ENCODE data around the gene KLF11.

Gene KLF11

DNA sequence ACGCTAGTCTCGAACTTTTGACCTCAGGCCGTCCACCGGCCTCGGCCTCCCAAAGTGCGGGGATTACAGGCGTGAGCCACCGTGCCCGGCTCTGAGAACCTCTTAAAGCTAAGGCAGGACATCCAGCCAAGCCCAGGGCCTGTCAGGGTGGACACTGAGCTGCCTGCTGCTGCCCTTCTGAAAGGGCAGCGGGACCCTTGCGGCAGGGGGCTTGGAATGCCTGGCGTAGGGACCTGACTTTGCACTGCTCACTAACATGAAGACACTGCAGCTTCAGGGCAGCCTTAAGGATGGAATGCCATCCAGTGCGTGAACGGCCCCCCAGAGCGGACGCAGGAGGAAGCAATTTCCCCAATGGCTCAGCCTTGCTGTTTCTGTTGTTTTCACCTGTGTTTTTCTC, 27.8 kb downstream of the KLF11 start:
- no peak for DNase-seq

DNA sequence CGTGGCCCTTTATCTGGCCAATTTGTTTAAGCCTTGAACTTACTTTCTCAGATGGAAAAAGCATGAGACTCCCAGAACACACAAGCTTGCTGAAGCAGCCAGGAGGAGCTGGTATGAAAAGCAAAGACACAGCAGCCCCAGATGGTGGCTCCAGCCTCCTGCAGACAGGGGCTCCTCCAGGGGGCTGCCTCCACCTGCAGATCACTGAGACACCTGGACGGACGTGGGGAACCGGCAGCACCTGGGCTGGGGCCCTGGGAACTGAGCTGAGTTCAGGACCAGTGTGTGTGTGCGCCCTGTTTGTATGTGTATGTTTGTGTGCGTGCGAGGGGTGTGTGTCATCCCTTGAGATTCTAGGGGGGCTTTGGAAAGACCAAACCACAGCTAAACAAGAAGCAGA, 28.2 kb downstream of the KLF11 start:
- no peak for DNase-seq

DNA sequence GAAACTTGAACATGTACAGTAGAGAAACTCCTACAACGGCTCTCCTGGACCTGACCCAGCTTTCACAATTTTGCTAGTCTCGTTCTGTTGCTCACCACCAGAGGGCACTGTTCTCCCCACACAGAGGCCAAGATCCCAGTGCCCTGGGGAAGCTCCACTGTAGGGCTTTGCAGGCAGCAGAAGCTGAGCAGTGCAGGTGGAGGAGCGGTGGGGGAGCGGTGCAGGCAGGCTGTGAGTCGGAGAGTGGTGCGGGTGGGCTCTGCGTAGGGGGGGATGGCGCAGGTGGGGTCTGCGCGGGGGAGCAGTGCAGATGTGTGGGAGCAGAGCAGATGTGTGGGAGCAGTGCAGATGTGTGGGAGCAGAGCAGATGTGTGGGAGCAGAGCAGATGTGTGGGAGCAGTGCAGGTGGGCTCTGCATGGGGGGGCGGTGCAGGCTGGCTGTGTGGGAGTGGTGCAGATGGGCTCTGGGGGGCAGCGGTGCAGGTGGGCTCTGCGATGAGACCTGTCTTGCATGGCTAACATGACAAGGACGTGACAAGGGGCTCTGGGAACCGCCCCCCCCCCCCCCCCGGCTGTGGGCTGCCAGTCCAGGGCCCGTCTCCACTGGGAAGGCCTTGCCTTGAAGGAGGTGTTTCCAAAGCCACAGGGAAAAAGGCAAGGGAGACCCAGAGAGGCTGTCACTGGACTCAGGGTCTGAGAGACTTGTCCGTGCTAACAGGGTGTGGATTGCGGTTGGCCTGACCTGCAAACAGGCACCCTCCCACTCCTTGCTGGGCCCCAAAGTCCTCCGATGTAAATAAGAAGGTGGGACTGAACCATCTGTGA, 29.5 kb downstream of the KLF11 start:
- DNase-seq, result peak; percentile 72 to 73

DNA sequence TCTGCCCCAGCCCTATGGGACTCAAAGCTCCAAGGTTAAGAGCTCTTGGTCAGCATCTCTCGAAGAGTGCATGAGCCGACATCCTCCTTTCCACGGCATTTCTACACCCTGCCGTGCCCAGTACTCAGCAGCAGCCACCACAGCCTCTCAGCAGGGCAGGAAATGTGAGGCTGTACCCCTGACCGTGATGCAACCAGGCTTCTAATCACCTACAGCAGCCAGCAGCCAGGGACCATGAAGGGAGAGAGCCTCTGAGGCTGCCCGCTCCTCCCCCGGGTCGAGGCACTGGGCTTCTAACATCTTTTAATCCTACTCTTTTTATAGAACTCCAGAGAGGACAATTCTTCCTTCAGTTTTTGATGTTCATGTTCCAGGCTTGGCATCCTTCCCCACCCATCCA, 30.4 kb downstream of the KLF11 start:
- DNase-seq, result no peak

DNA sequence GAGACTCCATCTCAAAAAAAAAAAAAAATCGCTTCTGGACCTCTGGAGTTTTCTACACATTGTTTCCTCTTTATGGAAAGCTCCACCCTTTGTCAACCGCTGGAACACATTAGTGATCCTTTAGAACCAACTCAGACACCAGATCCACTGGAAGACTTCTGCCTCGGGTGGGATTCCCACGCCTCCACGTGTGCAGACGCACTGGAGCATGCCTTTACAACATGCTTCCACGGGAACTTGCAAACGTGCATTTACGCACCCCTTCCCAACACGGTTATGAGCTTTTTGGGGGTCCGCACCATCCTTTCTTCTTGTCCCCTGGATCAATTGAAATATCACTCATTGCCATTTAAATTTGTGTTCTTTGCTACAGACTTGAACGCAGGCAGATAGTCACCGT, 31.8 kb downstream of the KLF11 start:
- no peak for DNase-seq

DNA sequence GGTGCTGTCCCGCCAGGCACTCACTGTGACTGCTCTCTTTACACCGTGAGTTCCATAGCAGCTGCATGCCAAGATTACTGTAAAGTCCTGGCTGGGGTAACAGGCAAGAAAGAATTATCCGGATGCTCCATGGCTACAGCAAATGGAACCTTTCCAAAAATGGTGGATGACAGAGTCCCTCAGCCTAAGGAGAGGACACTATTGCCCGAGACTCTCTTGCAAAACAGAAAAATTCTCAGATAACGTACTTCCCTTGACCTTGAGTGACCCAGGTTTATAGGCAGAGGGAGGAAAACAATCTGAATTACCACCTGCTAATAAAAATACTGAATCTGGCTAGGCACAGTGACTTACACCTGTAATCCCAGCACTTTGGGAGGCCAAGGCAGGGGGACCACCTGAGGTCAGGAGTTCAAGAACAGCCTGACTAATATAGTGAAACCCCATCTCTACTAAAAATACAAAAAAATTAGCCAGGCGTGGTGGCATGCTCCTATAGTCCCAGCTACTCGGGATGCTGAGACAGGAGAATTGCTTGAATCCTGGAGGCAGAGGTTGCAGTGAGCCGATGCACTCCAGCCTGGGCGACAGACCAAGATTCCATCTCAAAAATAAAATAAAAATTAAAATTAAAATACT, 32.3 kb downstream of the KLF11 start:
- DNase-seq, result no peak

DNA sequence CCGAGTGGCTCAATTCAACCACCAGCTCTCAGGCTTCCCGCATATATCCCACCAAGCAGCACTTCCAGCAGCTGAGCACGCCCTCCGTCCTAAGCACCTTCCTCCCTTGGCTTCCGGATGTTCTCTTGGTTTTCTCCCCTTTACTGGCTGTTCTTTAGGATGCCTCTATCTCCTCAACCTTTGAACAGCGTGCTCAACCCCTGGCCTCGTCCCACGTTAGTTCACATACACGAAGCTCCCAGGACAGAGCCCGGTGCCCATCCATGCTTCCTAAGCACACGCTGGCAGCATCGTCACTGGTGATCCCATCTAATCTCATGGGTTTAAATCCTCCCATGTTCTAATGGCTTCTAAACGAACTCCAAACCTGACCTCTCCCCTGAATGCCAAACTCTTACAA, 33.2 kb downstream of the KLF11 start:
- no peak for DNase-seq

DNA sequence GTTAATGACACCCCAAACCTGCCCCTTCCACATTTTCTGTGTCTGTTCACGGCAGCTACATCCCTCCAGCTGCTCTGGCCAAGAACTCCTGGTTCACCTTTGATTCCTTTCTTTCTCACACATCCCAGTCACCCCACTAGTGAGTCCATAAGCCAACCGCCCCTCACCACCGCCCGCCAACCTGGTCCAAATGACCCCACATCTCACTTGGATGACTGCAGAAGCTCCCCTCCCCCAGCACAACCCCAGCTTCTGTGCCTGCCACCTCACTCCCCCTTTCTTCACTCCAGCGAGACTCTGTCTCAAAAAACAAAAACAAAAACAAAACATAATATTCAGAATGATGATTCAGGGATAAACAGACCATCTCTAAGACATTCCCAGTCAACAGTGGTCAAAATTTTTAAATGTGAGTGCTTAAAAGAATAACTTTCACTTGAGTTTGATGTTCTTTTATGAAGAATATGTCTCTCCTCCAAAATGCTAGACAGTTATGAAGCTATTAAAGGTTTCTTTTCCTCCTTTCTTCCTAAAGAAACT, 33.7 kb downstream of the KLF11 start:
- DNase-seq, result no peak

DNA sequence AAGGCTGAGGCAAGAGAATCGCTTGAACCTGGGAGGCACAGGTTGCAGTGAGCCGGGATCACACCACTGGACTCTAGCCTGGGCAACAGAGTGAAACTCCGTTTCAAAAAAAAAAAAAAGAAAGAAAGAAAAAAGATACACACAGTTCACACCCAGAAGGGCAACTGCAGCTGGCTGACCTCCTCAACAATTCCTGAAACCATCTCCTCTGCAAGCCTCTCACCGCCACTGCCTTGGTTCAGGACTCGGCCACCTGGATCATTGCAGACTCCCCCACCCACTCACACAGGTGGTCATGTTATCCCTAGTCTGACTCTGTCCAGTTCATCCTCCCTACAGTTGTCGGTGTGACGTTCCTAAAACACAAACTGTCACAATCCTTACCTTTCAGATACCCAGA, 34.7 kb downstream of the KLF11 start:
- no peak for DNase-seq

DNA sequence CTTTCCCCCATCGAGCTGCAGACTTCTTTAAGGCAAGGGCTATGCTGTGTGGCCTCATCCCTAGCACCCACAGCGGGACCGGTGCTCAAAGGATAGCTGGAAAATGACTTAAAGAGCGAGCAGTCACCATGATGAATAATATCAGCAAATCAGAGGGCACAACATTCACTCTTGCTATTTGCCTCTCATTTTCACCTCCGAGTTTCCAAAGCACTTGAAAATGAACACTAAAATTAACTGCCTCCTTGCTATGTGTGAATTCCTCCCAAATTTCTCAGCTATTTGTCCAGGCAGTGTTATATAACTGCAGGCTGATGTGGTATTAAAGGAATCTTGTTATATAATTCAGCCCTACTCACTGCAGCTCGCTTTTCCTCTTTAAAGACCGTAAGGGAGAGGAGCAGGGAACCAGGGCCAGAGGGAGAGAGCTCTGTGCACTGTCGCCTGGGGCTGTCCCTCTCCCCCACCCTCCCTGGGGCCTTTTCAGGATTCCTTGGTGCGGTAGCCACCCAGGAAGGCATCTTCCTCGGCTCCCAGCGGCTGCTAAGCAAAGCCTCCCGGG, 35.4 kb downstream of the KLF11 start:
- DNase-seq, result no peak

DNA sequence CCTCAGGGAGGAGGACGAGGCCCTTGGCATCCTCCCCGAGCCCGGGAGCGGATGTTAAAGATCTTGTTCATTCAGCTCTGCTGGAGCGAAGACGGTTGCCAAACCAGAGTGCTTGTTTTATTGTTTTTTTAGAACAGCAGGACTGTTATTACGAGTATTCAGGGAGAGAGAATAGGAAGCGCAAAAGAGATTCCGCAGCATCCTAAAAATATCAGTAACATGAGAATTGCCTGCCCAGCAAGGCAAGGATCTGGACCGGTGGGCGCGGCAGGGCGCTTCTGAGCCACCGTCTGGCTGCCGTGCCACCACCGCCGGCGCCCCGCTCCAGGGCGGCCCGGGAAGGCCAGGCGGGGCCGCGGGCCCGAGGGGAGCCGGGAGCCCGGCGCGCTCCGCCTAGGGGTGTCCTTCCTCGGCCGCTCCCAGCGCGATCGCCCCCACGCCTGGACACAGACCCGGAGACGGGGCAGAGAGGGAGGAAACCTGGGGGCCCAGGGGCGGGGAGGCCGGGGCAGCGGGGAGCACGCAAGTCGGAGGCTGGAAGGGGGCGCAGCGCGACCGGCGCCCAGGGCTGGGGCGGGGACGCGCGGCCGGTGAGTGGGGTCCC, 36.0 kb downstream of the KLF11 start:
- no peak for DNase-seq

DNA sequence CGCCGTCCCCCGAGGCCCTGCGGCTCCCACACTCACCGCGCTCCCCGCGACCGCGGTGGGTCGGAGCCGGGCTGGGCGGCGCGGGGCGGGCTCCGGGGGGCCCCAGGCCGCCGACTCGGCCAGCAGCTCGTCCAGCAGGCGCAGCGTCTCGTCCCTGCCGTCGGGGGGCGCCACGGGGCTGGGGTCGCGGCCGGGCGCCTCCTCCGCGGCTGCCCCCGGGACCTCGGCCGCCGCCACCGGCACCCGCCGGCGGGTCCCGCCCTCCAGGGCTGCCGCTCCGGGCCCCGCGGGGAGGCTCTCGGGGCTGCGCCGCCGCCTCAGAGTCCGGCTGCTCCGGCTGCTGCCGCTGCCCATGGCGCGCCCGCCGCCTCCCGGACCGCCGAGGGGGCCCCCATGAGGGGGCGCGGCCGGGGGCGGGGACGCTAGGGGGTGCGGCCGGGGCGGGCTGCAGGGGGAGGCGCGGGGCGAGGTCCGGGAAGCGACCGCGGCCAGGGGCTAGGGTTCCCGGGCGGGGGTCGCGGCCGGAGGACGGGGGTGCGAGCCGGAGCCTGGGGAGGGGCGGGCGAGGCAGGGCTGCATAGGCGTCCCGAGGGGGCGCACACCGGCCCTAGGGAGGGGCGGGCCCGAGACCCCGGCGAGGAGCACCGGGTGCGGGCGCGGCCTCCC, 36.7 kb downstream of the KLF11 start, which contains the start of gene CYS1:
Gene CYS1 (minus strand): TSS at position 542 of the 666 bp plus-strand sequence. CDS start 188 bp downstream, at position 354.
- no peak for DNase-seq

DNA sequence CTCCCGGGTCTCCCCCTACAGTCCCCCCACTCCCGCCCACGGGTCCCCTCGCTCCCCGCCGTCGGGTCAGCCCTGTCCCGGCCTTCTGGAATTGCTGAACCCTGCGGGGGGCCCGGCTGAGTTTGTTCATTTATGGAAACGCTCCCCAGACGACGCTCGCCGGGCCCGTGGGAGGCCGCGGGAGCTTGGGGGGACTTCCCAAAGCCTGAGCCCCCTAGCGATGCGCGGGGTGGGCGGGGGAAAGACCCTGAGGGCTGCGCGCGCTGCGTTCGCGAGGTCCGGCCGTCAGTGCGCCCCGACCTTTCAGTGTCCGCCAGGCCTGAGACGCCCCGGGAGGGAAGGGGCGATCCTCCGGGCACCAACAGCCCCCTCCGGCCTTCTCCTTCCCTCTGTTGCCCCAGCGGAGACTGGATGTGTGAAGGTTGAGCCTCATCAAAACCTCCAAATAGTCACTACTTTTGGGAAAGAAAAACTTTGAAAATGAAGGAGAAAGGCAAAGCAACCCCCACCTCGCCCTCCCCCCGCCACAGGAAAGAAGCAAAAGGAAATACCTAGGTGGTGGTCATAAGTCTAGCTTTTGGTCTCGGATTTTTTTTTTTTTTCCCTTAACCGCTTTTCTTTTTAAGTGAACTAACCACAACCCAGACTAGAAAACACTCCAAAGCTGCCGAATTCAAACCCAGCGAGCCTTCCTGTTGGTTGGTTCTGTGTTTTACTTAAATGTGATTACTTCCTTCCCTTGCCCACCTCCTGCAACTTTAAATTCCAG, 37.4 kb downstream of the KLF11 start:
- no peak for DNase-seq

DNA sequence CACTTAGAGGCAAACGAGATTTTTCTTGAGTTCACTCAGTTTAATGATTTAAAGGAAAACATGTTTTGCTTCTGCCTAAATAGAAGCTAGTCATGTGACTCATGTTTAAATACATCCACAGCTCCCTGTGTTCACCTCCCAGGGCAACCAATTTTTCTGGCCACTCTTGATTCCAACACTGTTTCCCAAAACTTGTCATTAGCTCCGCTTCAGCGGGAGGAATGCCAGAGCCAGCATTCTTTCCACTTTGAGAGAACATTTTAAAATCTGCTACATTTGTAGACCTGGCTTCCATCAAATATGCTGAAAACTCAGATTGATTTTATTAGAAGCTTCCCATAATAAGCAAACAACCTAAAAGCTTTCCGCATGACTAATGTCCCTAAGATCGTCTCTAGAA, 39.7 kb downstream of the KLF11 start:
- no peak for DNase-seq

DNA sequence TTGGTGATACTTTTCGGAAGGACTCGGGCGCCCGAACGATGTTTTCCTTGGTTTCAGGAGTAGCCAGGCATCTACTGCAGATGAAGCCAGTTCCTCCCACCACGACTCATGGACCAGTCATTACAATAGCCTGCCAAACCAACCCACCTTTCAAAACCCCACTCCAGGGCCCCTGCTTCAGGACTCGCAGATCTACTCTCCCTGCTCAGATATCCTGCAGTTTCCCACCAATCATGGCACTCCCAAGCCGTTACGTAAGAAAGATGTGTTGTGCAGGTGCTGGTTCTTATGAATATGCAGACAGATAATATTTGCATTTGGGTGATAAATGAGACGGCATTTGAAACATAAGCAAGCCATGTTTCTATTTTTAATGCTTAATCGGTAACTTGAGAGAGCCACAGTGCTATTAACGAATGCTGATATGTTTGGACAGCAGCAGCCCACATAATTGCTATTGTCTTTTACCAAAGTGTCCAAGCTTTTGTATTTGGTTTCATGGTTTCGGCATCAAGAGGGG, 40.4 kb downstream of the KLF11 start:
- DNase-seq, result no peak

DNA sequence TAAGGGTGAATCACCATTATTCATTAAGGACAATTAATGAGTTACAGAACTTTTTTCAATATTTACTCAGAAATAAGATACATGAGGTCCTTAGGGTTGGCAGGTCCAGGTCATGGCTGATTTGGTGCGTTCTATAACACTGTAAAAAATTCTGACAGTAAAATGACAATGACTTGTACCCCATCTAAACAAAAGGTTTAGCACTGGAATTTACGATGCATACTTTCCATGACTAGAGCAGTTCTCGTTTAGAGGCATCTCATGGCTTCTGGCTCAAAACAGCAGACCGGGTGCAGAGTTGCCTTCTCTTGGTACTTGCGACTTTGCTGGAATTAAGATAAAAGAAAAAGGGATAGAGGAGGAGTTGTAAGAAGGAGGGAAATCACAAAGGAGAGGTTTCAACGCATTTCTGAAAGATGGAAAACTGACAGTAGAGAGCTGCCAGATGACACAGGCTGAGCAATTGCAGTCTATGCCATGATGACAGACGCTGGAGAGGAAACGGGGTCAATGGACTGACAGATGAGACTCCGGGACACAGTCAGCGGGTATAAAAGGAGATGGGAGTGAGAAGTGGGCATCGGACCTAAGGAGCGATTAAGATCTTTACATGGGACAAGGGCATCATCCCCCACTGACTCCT, 41.0 kb downstream of the KLF11 start:
- DNase-seq, result no peak

DNA sequence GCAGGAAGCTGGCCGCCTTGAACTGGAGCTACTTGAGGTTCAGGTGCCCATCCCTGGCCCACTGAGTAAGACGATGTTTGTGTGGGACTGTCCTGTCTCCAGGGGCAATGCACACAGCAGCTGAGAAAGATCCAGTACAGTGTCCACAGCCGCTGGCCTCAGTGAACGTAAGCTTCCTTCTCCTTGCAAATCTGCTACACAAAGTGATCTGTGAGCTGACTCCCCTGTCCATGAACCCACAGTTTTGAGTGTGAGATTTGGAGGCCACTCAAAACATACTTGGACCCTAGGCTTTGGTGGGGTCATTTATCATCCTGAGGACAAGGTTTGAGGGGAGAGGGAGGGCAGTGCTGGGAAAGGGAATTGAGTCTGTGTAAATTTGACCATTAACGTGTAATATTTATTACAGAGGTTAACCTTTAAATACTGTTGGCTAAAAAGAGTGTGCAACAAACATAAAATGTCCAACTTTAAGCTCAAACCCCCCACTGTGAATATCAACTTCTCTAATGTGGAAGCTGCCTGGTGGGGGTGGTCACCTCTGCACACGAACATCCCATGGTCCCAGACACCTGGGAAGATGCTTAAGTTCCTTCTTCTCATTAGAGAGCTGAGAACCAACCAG, 41.8 kb downstream of the KLF11 start:
- DNase-seq, result no peak

DNA sequence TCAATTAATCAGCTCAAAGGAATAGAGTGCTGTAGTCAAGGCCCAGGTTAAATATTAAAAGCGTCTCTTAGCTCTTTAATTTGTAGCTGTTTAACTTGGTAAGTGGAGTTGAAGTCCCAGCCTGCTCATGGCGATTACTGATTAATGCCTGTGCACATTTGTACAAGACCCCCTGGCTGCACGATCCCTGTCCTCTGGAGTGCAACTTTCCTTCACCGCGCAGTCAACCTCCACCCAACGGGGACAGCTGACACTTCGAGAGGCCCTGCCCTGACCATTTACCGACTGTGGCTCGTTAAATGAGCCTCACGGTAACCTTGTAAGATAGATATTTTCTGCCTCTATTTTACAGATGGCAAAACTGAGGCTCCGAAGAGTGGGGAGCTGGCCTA, 42.3 kb downstream of the KLF11 start:
- no peak for DNase-seq

DNA sequence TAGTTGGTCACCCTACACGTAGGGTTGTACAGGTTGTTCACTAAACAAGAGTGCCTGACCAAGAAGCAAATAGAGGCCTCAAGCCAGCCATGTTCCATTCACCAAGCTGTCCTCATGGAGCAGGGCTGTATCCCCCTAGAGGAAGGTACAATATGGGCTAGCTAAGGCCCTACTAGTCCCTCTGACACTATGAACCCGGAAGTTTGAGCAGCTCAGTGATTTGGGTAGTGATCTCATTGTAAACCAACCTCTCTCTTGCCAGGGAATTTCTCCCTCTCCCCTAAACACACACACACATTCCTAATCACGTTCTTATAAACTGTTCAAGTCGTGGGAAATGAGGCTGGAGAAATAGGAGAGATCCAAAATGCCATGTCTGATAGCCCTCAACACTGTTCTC, 43.6 kb downstream of the KLF11 start:
- no peak for DNase-seq

DNA sequence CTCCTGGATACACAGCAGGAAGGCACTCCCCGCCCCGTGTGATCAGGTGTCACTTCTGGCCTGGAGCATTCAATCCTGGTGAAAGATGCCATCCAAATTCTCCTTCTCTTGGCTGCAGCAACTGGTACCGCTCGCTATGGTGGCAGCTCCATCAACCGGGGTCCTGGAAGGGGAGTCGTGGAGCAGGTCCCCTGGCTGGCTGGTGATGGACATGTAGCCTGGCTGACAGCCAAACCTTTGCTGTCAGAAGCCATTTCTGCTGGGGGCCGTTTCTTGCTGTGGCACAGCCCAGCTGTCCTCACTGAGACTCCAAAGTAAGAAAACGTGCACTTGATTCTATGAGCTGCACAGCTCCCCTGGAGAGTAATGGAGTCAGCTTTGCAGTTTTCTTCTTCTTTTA, 44.0 kb downstream of the KLF11 start:
- no peak for DNase-seq

Data from stimulated activated CD4-positive, alpha-beta T cell treated with anti-CD3 and anti-CD28 coated beads, Interleukin-2, amount 100 ng/mL, for 48 hours (primary cell).